Body of pancreas (tissue), 4 donors: Measurements from ENCODE around the gene LMO7. TPM values are rescaled to one million over a fixed set of nuclear protein-coding genes. Genes with fewer than 3 reads are reported as not detected.
A peak's percentile ranks its signal among the peaks of the same experiment; 100 is the strongest.

ENCODE experiments used
- ATAC-seq: fragments of 150-250 bp; one replicate; pipeline ENCODE4 v1.9.1; 2016
- DNase-seq, 4 donors: peaks; one replicate each; pipeline ENCODE4 v3.0.0-alpha.2; 2019
- H3K27ac ChIP-seq, 4 donors: fragments of 200-600 bp; sonication (generic); 1 replicate in 3 of 4; 2 replicates in 1 of 4; pipeline versions ENCODE4 v1.5.1 to v1.6.1; 2016 to 2019; ENCODE audit warnings: mild to moderate bottlenecking in 1 of 4, mixed read lengths in 1 of 4, moderate library complexity in 1 of 4
- H3K27me3 ChIP-seq, 2 donors: fragments of 200-600 bp; sonication (generic); one replicate each; pipeline ENCODE4 v1.6.0; 2016; ENCODE audit warnings: mild to moderate bottlenecking in 1 of 2
- H3K36me3 ChIP-seq, 2 donors: fragments of 200-600 bp; sonication (generic); replicated peaks in 1 of 2; 2 replicates each; pipeline ENCODE4 v1.5.1; 2016; ENCODE audit warnings: low read depth in 2 of 2; ENCODE audit not compliant: insufficient read depth in 1 of 2
- H3K4me1 ChIP-seq: fragments of 200-600 bp; sonication (generic); one replicate; pipeline ENCODE4 v1.6.0; 2016
- H3K4me3 ChIP-seq, 2 donors: fragments of 200-600 bp; sonication (generic); 1 replicate in 1 of 2; 2 replicates in 1 of 2; pipeline ENCODE4 v1.5.1; 2016 to 2019
- H3K9me3 ChIP-seq, 3 donors: fragments of 200-600 bp; sonication (generic); 1 replicate in 2 of 3; 2 replicates in 1 of 3; pipeline ENCODE4 v1.5.1; 2016
- POLR2A ChIP-seq, 3 donors: fragments of 450-650 bp; IDR thresholded peaks; one replicate each; pipeline ENCODE4 v1.6.1; 2016; ENCODE audit warnings: antibody characterized with exemption in 3 of 3, mild to moderate bottlenecking in 2 of 3
- WGBS, 2 donors: methylation state at CpG; one replicate each; pipeline ENCODE4 v1.1.5; 2017; 5-methylcytosine and 5-hydroxymethylcytosine counted together
- intact Hi-C: fragments of 100-400 bp; cut with DNase I; formaldehyde crosslinking; loops from one replicate; pipeline ENCODE4 v1.15.1; 2023
- total RNA-seq, 2 donors: library from RNA; depleted of rRNA; stranded (reverse); fragments of >200 nt; gene quantifications; one replicate each; pipeline ENCODE4 v1.1.0, GENCODE V29; 2016
- TF ChIP-seq, protein P1 (sequence below), 7 experiments: fragments of 450-650 bp in 4 of 7; fragments of 200-600 bp in 3 of 7; sonication (generic) in 3 of 7; IDR thresholded peaks; one replicate each; pipeline ENCODE4 v1.5.1; 2016 to 2019; ENCODE audit warnings: antibody characterized with exemption in 7 of 7

The LMO7 gene
- total RNA-seq, 2 donors from 2014 or later: 50.6 to 56.0 TPM

DNA sequence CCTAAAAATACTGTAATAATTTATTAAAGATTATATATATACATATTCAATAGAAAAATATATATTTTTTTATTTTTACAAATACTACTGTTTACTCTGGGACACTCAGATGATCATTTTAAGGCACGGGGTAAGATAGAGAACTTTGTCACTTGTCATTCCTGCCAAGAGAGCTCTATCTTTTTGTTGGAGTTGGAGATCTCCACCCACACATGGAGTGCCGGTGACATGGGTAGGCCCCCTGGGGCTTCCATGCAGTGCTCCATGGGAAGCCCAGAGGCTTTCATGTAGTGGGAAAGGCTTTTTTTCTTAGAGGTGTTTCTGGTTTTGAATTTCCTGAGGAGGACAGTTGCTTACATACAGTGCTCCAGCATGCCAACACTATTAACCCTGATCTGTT is 81.4 kb downstream of the LMO7 start:
- TF ChIP-seq, protein P1, sequence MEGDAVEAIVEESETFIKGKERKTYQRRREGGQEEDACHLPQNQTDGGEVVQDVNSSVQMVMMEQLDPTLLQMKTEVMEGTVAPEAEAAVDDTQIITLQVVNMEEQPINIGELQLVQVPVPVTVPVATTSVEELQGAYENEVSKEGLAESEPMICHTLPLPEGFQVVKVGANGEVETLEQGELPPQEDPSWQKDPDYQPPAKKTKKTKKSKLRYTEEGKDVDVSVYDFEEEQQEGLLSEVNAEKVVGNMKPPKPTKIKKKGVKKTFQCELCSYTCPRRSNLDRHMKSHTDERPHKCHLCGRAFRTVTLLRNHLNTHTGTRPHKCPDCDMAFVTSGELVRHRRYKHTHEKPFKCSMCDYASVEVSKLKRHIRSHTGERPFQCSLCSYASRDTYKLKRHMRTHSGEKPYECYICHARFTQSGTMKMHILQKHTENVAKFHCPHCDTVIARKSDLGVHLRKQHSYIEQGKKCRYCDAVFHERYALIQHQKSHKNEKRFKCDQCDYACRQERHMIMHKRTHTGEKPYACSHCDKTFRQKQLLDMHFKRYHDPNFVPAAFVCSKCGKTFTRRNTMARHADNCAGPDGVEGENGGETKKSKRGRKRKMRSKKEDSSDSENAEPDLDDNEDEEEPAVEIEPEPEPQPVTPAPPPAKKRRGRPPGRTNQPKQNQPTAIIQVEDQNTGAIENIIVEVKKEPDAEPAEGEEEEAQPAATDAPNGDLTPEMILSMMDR (IDR thresholded peaks at IDR 0.05): no peak
- no peak for TF ChIP-seq POLR2A (IDR thresholded peaks at IDR 0.05)
- Histone ChIP-seq H3K27me3 (no peaks in the 10 kb centered on the region), H3K36me3 (no peaks in the 10 kb centered on the region), H3K27ac (no peak overlapping the region), H3K9me3 (no peaks in the 10 kb centered on the region), H3K4me1 (no peaks in the 10 kb centered on the region), H3K4me3 (no peak overlapping the region)
- DNase-seq: no peak
- ATAC-seq: no peak
- intact Hi-C loops: no loop called here
- WGBS, 2 donors: 85 to 91% methylated on average over 2 of the region's 2 CpGs

DNA sequence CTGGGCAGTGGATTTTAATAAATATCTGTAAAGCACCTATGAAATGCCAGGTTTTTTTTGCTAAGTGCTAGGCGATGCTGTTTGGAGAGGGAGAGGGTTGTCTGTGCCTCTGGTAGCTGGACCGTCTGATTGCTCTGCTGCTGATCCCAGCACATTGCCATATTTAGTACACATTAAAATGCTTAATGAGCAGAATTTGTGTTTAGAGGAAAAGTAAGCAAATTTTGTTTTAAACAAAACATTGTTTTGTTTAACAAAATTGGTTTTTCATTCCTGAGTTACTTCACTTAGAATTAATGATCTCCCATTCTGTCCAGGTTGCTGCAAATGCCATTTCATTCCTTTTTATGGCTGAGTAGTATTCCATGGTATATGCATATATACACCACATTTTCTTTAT is 85.2 kb downstream of the LMO7 start:
- no peak for DNase-seq
- TF ChIP-seq, protein P1 (IDR thresholded peaks at IDR 0.05): no peak
- TF ChIP-seq POLR2A (IDR thresholded peaks at IDR 0.05): no peak
- WGBS, 2 donors: 91 to 93% methylated on average over 2 of the region's 2 CpGs
- H3K4me1 ChIP-seq: peaks cover 7% of the 10 kb centered on the region
- no peaks in the 10 kb centered on the region for H3K27me3 ChIP-seq
- intact Hi-C loops: no loop called here
- H3K36me3 ChIP-seq: no peaks in the 10 kb centered on the region
- no peak overlapping the region for H3K4me3 ChIP-seq
- H3K27ac ChIP-seq: no peak overlapping the region
- H3K9me3 ChIP-seq: no peaks in the 10 kb centered on the region
- no peak for ATAC-seq

DNA sequence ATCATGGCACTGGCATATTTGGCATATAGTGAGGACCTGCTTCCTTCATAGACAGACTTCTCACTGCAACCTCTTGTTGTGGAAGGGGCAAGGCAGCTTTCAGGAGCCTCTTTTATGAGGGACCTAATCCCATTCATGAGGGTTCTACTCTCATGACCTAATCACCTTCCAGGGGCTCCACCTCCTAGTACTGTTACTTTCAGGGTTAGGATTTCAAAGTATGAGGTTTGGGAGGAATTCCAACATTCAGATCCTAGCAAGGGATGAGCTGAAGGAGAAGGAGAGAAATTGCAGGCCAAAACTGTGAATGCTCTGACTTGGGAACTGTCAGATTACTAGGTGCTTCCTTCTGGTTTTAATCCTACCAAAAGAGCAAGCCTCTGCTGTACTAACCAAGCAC is 87.8 kb downstream of the LMO7 start:
- Histone ChIP-seq H3K27ac (peak overlapping the region in 2 of 4 donors; percentile 28 to 65), H3K4me3 (no peak overlapping the region), H3K9me3 (no peaks in the 10 kb centered on the region), H3K36me3 (no peaks in the 10 kb centered on the region), H3K4me1 (peaks cover 7% of the 10 kb centered on the region), H3K27me3 (no peaks in the 10 kb centered on the region)
- DNase-seq (no peak), ATAC-seq (no peak)
- intact Hi-C loops: no loop called here
- TF ChIP-seq POLR2A (IDR thresholded peaks at IDR 0.05): no peak
- TF ChIP-seq, protein P1 (IDR thresholded peaks at IDR 0.05): no peak

DNA sequence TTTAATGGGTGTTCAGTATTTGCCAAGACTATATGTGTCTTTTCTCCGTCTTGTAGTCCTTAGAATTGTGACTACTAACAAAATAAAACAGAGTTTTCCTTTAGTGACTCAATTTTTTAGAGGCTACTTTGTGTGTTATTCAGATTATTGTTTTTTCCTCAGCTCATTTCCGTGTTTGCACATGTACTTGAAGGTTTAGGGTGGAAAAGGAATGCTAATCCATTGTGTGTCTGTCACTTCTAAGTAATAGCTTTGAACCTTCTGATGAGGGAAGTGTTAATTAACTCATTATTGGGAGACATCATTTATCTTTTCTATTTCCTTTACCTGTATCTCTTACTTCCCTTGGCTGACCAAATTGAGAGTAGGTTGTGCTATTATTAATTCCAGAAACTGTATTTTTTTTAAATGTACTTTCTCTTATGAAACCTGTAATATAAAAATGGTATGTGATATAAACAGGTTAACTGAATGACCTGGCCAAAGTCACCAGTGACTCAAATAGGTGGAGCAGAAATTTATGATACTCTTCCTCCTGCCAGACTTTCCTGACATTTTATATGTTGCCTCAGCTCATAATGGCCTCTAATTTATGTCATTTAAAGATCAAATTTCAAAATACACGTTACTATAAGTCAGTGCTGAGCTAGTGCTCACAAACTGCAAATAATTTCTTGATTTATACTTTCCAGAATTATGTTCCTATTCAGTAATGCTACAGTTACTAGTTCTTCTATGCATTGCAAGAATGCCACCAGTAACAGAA is 88.8 kb downstream of the LMO7 start:
- Histone ChIP-seq H3K4me1 (peaks cover 7% of the 10 kb centered on the region), H3K27ac (peak overlapping the region in 2 of 4 donors; percentile 55 to 65), H3K4me3 (no peak overlapping the region), H3K9me3 (no peaks in the 10 kb centered on the region), H3K27me3 (no peaks in the 10 kb centered on the region), H3K36me3 (no peaks in the 10 kb centered on the region)
- ATAC-seq: no peak
- TF ChIP-seq, protein P1 (IDR thresholded peaks at IDR 0.05): no peak
- no peak for TF ChIP-seq POLR2A (IDR thresholded peaks at IDR 0.05)
- intact Hi-C loops: no loop called here
- WGBS, 2 donors: 43 to 56% methylated on average over 3 of the region's 3 CpGs
- DNase-seq: no peak

DNA sequence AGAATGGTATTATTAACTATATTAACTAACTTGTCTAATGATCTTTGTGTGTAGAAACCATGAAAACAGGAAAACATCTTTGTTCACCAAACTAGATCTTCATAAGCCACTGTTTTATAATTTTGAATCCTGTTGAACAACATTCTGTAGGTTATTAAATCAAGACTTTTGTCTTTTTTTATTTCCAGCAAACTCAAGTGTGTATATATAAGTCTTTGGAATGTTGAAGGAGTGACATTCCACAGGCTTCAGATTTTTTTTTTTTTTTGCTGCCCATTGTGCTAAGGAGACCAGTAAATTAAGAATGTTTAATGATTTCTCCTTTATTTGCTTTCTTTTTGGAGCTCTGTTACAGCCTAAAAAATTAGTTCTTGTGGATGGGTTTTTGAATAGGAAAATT is 89.6 kb downstream of the LMO7 start:
- intact Hi-C loops: no loop called here
- Histone ChIP-seq H3K27ac (peak overlapping the region in 2 of 4 donors; percentile 55 to 65), H3K27me3 (no peaks in the 10 kb centered on the region), H3K4me3 (no peak overlapping the region), H3K36me3 (no peaks in the 10 kb centered on the region), H3K4me1 (peaks cover 7% of the 10 kb centered on the region), H3K9me3 (no peaks in the 10 kb centered on the region)
- TF ChIP-seq POLR2A (IDR thresholded peaks at IDR 0.05): no peak
- TF ChIP-seq, protein P1 (IDR thresholded peaks at IDR 0.05): no peak
- DNase-seq (no peak), ATAC-seq (no peak)
